Heart left ventricle (tissue), 13 donors: Measurements from ENCODE around the gene HOXB1.

ENCODE experiments used
- CTCF ChIP-seq, 12 donors: fragments of 200-600 bp; sonication (generic) in 4 of 12; IDR thresholded peaks; one replicate each; pipeline versions ENCODE4 v1.5.0 to v1.8.0; 2018 to 2022; ENCODE audit warnings: antibody characterized with exemption in 12 of 12, mild to moderate bottlenecking in 5 of 12
- POLR2A ChIP-seq, 2 donors: fragments of 450-650 bp; IDR thresholded peaks; one replicate each; pipeline ENCODE4 v1.6.1; 2017; ENCODE audit warnings: antibody characterized with exemption in 2 of 2, mild to moderate bottlenecking in 2 of 2, moderate library complexity in 2 of 2
- donor health status: ischemic (EF 13 %, LVEDD 7.1; RV severe dilation, severe dysfunction).
- donor health status: DM: no; HTN: yes; CAD: no.
- donor health status: DM: no; HTN: no; CAD: no.
- donor health status: ischemic (EF 25% LVEDD 6.9; RV normal size, moderate dysfunction).
- donor health status: ischemic (EF 25% LVEDD 5.7; RV mildly dilated, moderate dysfunction).
- donor health status: ischemic (EF 35%, LVEDD 5.7; RV mildly dilated, moderate dysfunction).
- donor health status: nonischemic (EF 11% LVEDD 7.7; RV severe dilation, severe dysfunction).
- donor health status: DM: yes; HTN: yes; CAD: no.
- donor health status: PGD.
- donor health status: ischemic (EF 29% LVEDD 5.4; RV normal size, mild dysfunction).
- donor health status: nonischemic (EF 23%, LVEDD 6.1; RV moderate dilation, normal function).

GRCh38 chr17:48579760-48580554 is 49.1 kb upstream of the HOXB1 start:
- TF ChIP-seq CTCF (IDR thresholded peaks at IDR 0.05) (no peak), POLR2A (IDR thresholded peaks at IDR 0.05) (no peak)
